WERI-Rb-1 (cell line): Measurements from ENCODE around the gene DMRTC2.
A peak's percentile ranks its signal among the peaks of the same experiment; 100 is the strongest.

ENCODE experiments used
- DNase-seq: peaks from one replicate; pipeline ENCODE4 v3.0.0-alpha.2; 2020
- H3K27ac ChIP-seq: fragments of 250-450 bp; sonication (Bioruptor Pico); 2 replicates; pipeline ENCODE4 v1.5.1; 2020; ENCODE audit warnings: mild to moderate bottlenecking, moderate library complexity
- H3K27me3 ChIP-seq: fragments of 250-450 bp; sonication (Bioruptor Pico); 2 replicates; pipeline ENCODE4 v1.5.1; 2021; ENCODE audit warnings: mild to moderate bottlenecking, low read depth, moderate library complexity; ENCODE audit not compliant: insufficient read depth, severe bottlenecking
- H3K36me3 ChIP-seq: fragments of 250-450 bp; sonication (Bioruptor Pico); 2 replicates; pipeline ENCODE4 v1.5.1; 2020; ENCODE audit warnings: mild to moderate bottlenecking, moderate library complexity
- H3K4me3 ChIP-seq: 2 replicates; pipeline ENCODE4 v1.5.1; 2011; ENCODE audit warnings: low read depth, mild to moderate bottlenecking, control low read depth, low read length
- H3K9me3 ChIP-seq: fragments of 250-450 bp; sonication (Bioruptor Pico); 2 replicates; pipeline ENCODE4 v1.5.1; 2021; ENCODE audit warnings: mild to moderate bottlenecking, moderate library complexity; ENCODE audit not compliant: severe bottlenecking
- TF ChIP-seq, protein P1 (sequence below): IDR thresholded peaks from 2 replicates; pipeline ENCODE4 v1.5.1; 2011; ENCODE audit warnings: low read depth, mild to moderate bottlenecking, control low read depth, inconsistent platforms, low read length

DMRTC2 gene

DNA sequence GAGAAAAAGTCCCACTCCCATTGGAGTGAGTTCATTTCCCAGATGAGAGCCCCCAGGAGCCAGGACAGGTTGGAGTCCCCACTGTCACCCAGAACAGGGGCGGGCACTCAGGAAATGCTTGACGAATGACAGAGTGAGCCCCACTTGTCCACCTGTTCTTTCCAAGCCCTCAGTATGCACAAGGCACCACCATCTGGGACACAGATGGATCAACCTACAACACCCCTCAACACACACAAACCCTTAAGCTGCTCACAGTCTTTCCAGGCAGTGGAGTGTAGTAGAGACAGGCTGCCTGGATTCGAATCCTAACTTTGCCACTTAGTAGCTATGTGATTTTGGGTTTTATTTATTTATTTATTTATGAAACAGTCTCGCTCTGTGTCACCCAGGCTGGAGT is 46.1 kb downstream of the DMRTC2 start:
- no peak for DNase-seq
- peaks cover 5% of the 10 kb centered on the region for H3K36me3 ChIP-seq

GRCh38 chr19:41892173-41892902 is 47.5 kb downstream of the DMRTC2 start:
- H3K36me3 ChIP-seq = peaks cover 5% of the 10 kb centered on the region
- no peaks in the 10 kb centered on the region for H3K27me3 ChIP-seq
- no peak for DNase-seq
- H3K9me3 ChIP-seq = no peaks in the 10 kb centered on the region
- TF ChIP-seq, protein P1, sequence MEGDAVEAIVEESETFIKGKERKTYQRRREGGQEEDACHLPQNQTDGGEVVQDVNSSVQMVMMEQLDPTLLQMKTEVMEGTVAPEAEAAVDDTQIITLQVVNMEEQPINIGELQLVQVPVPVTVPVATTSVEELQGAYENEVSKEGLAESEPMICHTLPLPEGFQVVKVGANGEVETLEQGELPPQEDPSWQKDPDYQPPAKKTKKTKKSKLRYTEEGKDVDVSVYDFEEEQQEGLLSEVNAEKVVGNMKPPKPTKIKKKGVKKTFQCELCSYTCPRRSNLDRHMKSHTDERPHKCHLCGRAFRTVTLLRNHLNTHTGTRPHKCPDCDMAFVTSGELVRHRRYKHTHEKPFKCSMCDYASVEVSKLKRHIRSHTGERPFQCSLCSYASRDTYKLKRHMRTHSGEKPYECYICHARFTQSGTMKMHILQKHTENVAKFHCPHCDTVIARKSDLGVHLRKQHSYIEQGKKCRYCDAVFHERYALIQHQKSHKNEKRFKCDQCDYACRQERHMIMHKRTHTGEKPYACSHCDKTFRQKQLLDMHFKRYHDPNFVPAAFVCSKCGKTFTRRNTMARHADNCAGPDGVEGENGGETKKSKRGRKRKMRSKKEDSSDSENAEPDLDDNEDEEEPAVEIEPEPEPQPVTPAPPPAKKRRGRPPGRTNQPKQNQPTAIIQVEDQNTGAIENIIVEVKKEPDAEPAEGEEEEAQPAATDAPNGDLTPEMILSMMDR = no peak
- H3K27ac ChIP-seq = no peak overlapping the region
- no peak overlapping the region for H3K4me3 ChIP-seq

More for the DNA sequence above, 46.1 kb downstream of the DMRTC2 start:
- Histone ChIP-seq H3K27ac (no peak overlapping the region), H3K9me3 (no peaks in the 10 kb centered on the region), H3K27me3 (no peaks in the 10 kb centered on the region), H3K4me3 (no peak overlapping the region)
- TF ChIP-seq, protein P1 = no peak

- DNase-seq = no peak
- TF ChIP-seq, protein P1 = 0 out of 2 replicates have a peak, but pooled peaks have one; percentile 23
- Histone ChIP-seq H3K27ac (no peak overlapping the region), H3K36me3 (peaks cover 16% of the 10 kb centered on the region), H3K4me3 (no peak overlapping the region), H3K9me3 (no peaks in the 10 kb centered on the region), H3K27me3 (no peaks in the 10 kb centered on the region)
Observed at GRCh38 chr19:41893899-41894298, 49.1 kb downstream of the DMRTC2 start.

- no peak for DNase-seq
- Histone ChIP-seq H3K27me3 (no peaks in the 10 kb centered on the region), H3K9me3 (no peaks in the 10 kb centered on the region), H3K4me3 (no peak overlapping the region), H3K36me3 (peaks cover 19% of the 10 kb centered on the region), H3K27ac (no peak overlapping the region)
- TF ChIP-seq, protein P1 = no peak
Observed at GRCh38 chr19:41894350-41894749, 49.5 kb downstream of the DMRTC2 start.

- TF ChIP-seq, protein P1 = peak; percentile 65
- H3K4me3 ChIP-seq = no peak overlapping the region
- no peaks in the 10 kb centered on the region for H3K9me3 ChIP-seq
- H3K36me3 ChIP-seq = peaks cover 19% of the 10 kb centered on the region
- peak; percentile 51 for DNase-seq
- peak overlapping the region; percentile 7; the same call in 1 of the 2 replicates for H3K27ac ChIP-seq
- H3K27me3 ChIP-seq = no peaks in the 10 kb centered on the region
Observed at GRCh38 chr19:41895745-41896580, 51.1 kb downstream of the DMRTC2 start.
